ENCODE measurements around the gene RBM24.
"Not testable (repeated sequence)": the region's sequence is repeated elsewhere in the genome, so short reads cannot be mapped to it uniquely, and the experiment has no call there.

Gene RBM24

GRCh38 chr6:17303444-17303843 lies 22.3 kb downstream of the RBM24 start:
- Mint-ChIP-seq H3K27me3 (peaks cover 9% of the 10 kb centered on the region), H3K4me3 (no peak overlapping the region), H3K27ac (no peak overlapping the region), H3K36me3 (ENCODE audit: low read depth) (no peaks in the 10 kb centered on the region), H3K4me1 (ENCODE audit: low read depth) (no peaks in the 10 kb centered on the region), H3K9me3 (no peaks in the 10 kb centered on the region)
- no peak for DNase-seq

GRCh38 chr6:17305219-17306001 lies 24.2 kb downstream of the RBM24 start:
- Mint-ChIP-seq H3K9me3 (no peaks in the 10 kb centered on the region), H3K27me3 (peaks cover 9% of the 10 kb centered on the region), H3K4me1 (ENCODE audit: low read depth) (no peaks in the 10 kb centered on the region), H3K4me3 (no peak overlapping the region), H3K27ac (no peak overlapping the region), H3K36me3 (ENCODE audit: low read depth) (no peaks in the 10 kb centered on the region)
- DNase-seq = no peak

DNA sequence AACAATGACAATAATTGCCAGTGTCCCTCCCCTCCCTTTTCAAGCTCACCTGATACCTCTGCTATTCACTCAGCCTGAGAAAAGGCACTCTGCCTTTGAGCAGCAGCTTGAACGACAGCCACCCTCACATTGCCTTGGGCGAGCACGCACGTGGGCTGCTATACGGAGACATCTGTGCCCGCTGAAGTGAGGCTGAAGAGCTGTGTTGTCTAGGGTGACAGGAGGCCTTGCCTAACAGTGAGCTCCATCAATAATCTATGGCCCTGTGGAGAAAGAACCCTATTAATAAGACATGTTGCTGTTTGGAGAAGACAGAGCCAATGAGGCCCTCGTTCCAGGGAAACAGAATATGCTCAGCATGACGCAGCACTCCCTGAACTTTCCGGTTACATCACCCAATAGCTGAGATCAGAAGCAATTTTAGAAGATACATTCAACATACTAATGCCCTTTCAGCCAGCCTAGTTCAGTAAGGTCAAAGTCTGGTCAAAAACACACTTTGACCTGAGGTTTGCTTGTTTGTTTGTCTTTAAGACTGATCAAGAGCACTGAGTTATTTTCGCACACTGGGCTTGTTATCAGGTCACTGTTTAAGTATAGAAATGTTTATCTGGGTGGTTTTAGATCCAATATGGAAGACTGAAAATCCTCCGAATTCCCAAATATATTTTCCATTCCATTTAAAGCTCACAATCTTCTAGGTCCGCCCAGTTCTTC lies 30.6 kb downstream of the RBM24 start:
- Mint-ChIP-seq H3K36me3 (ENCODE audit: low read depth) (no peaks in the 10 kb centered on the region), H3K9me3 (peaks cover 5% of the 10 kb centered on the region), H3K4me1 (ENCODE audit: low read depth) (no peaks in the 10 kb centered on the region), H3K27ac (no peak overlapping the region), H3K4me3 (no peak overlapping the region), H3K27me3 (no peaks in the 10 kb centered on the region)
- no peak for DNase-seq

- H3K36me3 Mint-ChIP-seq (ENCODE audit: low read depth); H3K27ac Mint-ChIP-seq; H3K27me3 Mint-ChIP-seq; H3K4me3 Mint-ChIP-seq; DNase-seq; H3K4me1 Mint-ChIP-seq (ENCODE audit: low read depth); H3K9me3 Mint-ChIP-seq: not testable (repeated sequence)
Measured at GRCh38 chr6:17313238-17313637, 32.1 kb downstream of the RBM24 start.

- Mint-ChIP-seq H3K27me3 (no peaks in the 10 kb centered on the region), H3K27ac (no peak overlapping the region), H3K9me3 (peaks cover 5% of the 10 kb centered on the region), H3K4me1 (ENCODE audit: low read depth) (no peaks in the 10 kb centered on the region), H3K36me3 (ENCODE audit: low read depth) (no peaks in the 10 kb centered on the region), H3K4me3 (no peak overlapping the region)
- no peak for DNase-seq
Measured at GRCh38 chr6:17313971-17314370, 32.8 kb downstream of the RBM24 start.

- no peaks in the 10 kb centered on the region for H3K36me3 Mint-ChIP-seq (ENCODE audit: low read depth)
- H3K4me1 Mint-ChIP-seq (ENCODE audit: low read depth) = no peaks in the 10 kb centered on the region
- no peak overlapping the region for H3K4me3 Mint-ChIP-seq
- H3K9me3 Mint-ChIP-seq = peaks cover 5% of the 10 kb centered on the region
- H3K27ac Mint-ChIP-seq = no peak overlapping the region
- H3K27me3 Mint-ChIP-seq = no peaks in the 10 kb centered on the region
- DNase-seq = no peak
Measured at GRCh38 chr6:17315262-17315661, 34.1 kb downstream of the RBM24 start.

- H3K27ac Mint-ChIP-seq = no peak overlapping the region
- DNase-seq = no peak
- no peaks in the 10 kb centered on the region for H3K27me3 Mint-ChIP-seq
- H3K4me3 Mint-ChIP-seq = no peak overlapping the region
- no peaks in the 10 kb centered on the region for H3K4me1 Mint-ChIP-seq (ENCODE audit: low read depth)
- peaks cover 5% of the 10 kb centered on the region for H3K9me3 Mint-ChIP-seq
- H3K36me3 Mint-ChIP-seq (ENCODE audit: low read depth) = no peaks in the 10 kb centered on the region
Measured at GRCh38 chr6:17318435-17319165, 37.4 kb downstream of the RBM24 start.

- H3K27ac Mint-ChIP-seq; H3K4me1 Mint-ChIP-seq (ENCODE audit: low read depth); H3K27me3 Mint-ChIP-seq; H3K9me3 Mint-ChIP-seq; H3K4me3 Mint-ChIP-seq; H3K36me3 Mint-ChIP-seq (ENCODE audit: low read depth); DNase-seq: not testable (repeated sequence)
Measured at GRCh38 chr6:17320266-17320665, 39.1 kb downstream of the RBM24 start.

- H3K4me3 Mint-ChIP-seq = no peak overlapping the region
- no peaks in the 10 kb centered on the region for H3K27me3 Mint-ChIP-seq
- DNase-seq = no peak
- no peak overlapping the region for H3K27ac Mint-ChIP-seq
- no peaks in the 10 kb centered on the region for H3K4me1 Mint-ChIP-seq (ENCODE audit: low read depth)
- no peaks in the 10 kb centered on the region for H3K36me3 Mint-ChIP-seq (ENCODE audit: low read depth)
- H3K9me3 Mint-ChIP-seq = no peaks in the 10 kb centered on the region
Measured at GRCh38 chr6:17331238-17331637, 50.1 kb downstream of the RBM24 start.

GRCh38 chr6:17334265-17334664 lies 53.1 kb downstream of the RBM24 start:
- Mint-ChIP-seq H3K36me3 (ENCODE audit: low read depth) (no peaks in the 10 kb centered on the region), H3K27me3 (no peaks in the 10 kb centered on the region), H3K4me1 (ENCODE audit: low read depth) (no peaks in the 10 kb centered on the region), H3K9me3 (no peaks in the 10 kb centered on the region), H3K4me3 (no peak overlapping the region), H3K27ac (no peak overlapping the region)
- DNase-seq = no peak

DNA sequence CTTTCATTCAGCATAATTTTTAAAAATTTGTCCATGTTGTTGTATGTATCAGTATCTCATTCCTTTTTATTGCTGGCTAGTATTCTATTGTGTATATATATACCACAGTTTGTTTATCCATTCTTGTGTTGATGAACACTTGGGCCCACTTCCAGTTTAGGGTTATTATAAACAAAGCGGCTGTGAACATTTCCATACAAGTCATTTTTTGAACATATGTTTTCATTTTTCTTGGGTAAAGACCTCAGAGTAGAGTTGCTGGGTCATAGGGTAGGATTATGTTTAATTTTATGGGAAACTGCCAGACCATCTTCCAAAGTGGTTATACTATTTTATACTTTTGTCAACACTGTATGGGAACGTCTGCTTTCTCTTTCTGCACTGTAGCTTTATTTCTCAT lies 55.3 kb downstream of the RBM24 start:
- H3K27me3 Mint-ChIP-seq = peaks cover under 1% of the 10 kb centered on the region
- no peak overlapping the region for H3K4me3 Mint-ChIP-seq
- H3K9me3 Mint-ChIP-seq = peaks cover under 1% of the 10 kb centered on the region
- DNase-seq = no peak
- H3K36me3 Mint-ChIP-seq (ENCODE audit: low read depth) = no peaks in the 10 kb centered on the region
- H3K27ac Mint-ChIP-seq = no peak overlapping the region
- H3K4me1 Mint-ChIP-seq (ENCODE audit: low read depth) = no peaks in the 10 kb centered on the region

GRCh38 chr6:17339308-17339670 lies 58.1 kb downstream of the RBM24 start:
- H3K36me3 Mint-ChIP-seq (ENCODE audit: low read depth) = no peaks in the 10 kb centered on the region
- peaks cover 5% of the 10 kb centered on the region for H3K27me3 Mint-ChIP-seq
- no peak for DNase-seq
- H3K9me3 Mint-ChIP-seq = peaks cover 3% of the 10 kb centered on the region
- H3K4me1 Mint-ChIP-seq (ENCODE audit: low read depth) = no peaks in the 10 kb centered on the region
- no peak overlapping the region for H3K4me3 Mint-ChIP-seq
- H3K27ac Mint-ChIP-seq = no peak overlapping the region

DNA sequence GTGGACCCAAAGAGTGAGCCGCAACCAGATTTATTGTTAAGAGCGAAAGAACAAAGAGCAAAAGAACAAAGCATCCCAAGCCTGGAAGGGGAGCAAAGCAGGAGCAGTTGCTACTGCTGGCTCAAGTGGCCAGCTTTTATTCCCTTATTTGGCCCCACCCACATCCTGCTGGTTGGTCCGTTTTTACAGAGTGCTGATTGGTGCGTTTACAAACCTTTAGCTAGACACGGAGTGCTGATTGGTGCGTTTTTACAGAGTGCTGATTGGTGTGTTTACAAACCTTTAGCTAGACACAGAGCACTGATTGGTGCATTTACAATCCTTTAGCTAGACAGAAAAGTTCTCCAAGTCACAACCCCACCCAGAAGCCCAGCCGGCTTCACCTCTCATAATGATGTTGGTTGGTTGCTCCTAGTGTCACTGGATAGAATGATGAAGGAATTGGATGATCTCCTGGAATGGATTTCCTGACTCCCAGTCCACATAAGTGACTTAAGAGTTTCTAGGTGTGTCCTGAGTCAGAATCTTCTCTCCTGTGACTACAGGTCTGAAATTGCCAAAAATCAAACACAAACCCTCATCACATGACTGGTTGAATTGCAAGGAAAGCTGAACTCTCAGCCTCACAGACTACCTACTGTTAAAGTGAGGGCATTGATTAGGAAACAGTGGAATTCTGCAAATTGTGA lies 60.1 kb downstream of the RBM24 start:
- no peaks in the 10 kb centered on the region for H3K36me3 Mint-ChIP-seq (ENCODE audit: low read depth)
- H3K27ac Mint-ChIP-seq = no peak overlapping the region
- peaks cover 5% of the 10 kb centered on the region for H3K27me3 Mint-ChIP-seq
- H3K9me3 Mint-ChIP-seq = peaks cover 3% of the 10 kb centered on the region
- no peaks in the 10 kb centered on the region for H3K4me1 Mint-ChIP-seq (ENCODE audit: low read depth)
- DNase-seq = no peak
- no peak overlapping the region for H3K4me3 Mint-ChIP-seq

GRCh38 chr6:17341891-17342290 lies 60.7 kb downstream of the RBM24 start:
- no peak overlapping the region for H3K4me3 Mint-ChIP-seq
- H3K27me3 Mint-ChIP-seq = peaks cover 5% of the 10 kb centered on the region
- no peak for DNase-seq
- no peak overlapping the region for H3K27ac Mint-ChIP-seq
- no peaks in the 10 kb centered on the region for H3K4me1 Mint-ChIP-seq (ENCODE audit: low read depth)
- peaks cover 3% of the 10 kb centered on the region for H3K9me3 Mint-ChIP-seq
- no peaks in the 10 kb centered on the region for H3K36me3 Mint-ChIP-seq (ENCODE audit: low read depth)

Measured in activated T-cell treated with anti-CD3 and anti-CD28 coated beads, Interleukin-2, amount 50 U/mL, for 24 hours (primary cell).